LNCaP clone FGC (cell line): ENCODE measurements around the gene MAPKAP1.

Source experiments
- DNase-seq: peaks from one replicate; pipeline ENCODE4 v3.0.0-alpha.2; 2011; ENCODE audit warnings: low read depth
- H3K4me3 ChIP-seq: 2 replicates; pipeline ENCODE4 v1.5.1; 2011; ENCODE audit warnings: mild to moderate bottlenecking, low read depth, low read length, control low read depth
- CTCF ChIP-seq: IDR thresholded peaks from 2 replicates; pipeline ENCODE4 v1.5.1; 2012; ENCODE audit warnings: mild to moderate bottlenecking; ENCODE audit not compliant: control insufficient read depth, insufficient read depth; ENCODE audit errors: extremely low read depth

The MAPKAP1 gene

GRCh38 chr9:125437771-125438221 is 269.2 kb downstream of the MAPKAP1 start:
- TF ChIP-seq CTCF, result no peak
- no peak overlapping the region for H3K4me3 ChIP-seq
- no peak for DNase-seq

GRCh38 chr9:125436613-125437443 is 270.2 kb downstream of the MAPKAP1 start:
- TF ChIP-seq CTCF, result no peak
- no peak for DNase-seq
- H3K4me3 ChIP-seq, result no peak overlapping the region

GRCh38 chr9:125435776-125436612 is 271.0 kb downstream of the MAPKAP1 start:
- DNase-seq, result no peak
- no peak for TF ChIP-seq CTCF
- no peak overlapping the region for H3K4me3 ChIP-seq

GRCh38 chr9:125434986-125435775 is 271.8 kb downstream of the MAPKAP1 start:
- TF ChIP-seq CTCF, result no peak
- DNase-seq, result no peak
- no peak overlapping the region for H3K4me3 ChIP-seq

GRCh38 chr9:125433461-125434011 is 273.5 kb downstream of the MAPKAP1 start:
- DNase-seq, result no peak

More at GRCh38 chr9:125433461-125434011, 273.5 kb downstream of the MAPKAP1 start:
- TF ChIP-seq CTCF, result no peak
- H3K4me3 ChIP-seq, result no peak overlapping the region
